WTC11 (cell line): ENCODE results near the gene MRPL9. TPM values are rescaled to one million over a fixed set of nuclear protein-coding genes. Genes with fewer than 3 reads are reported as not detected.

Source experiments
- ATAC-seq: fragments of 200-7000 bp; cut with Tn5 transposase; 2 replicates; pipeline ENCODE4 v1.10.0; 2021; ENCODE audit warnings: mild to moderate bottlenecking, moderate library complexity
- CTCF ChIA-PET: fragments of 300-600 bp; sonication (Branson Sonifier 250); formaldehyde crosslinking; loops from one replicate; lab custom pipeline; 2021; ENCODE audit warnings: antibody characterized with exemption; lab: Charles Lee
- POLR2A ChIA-PET: fragments of 350-600 bp; sonication (Branson Sonifier 250); formaldehyde crosslinking; loops from one replicate; lab custom pipeline; 2021; ENCODE audit warnings: antibody characterized with exemption; lab: Charles Lee
- DNase-seq: peaks from one replicate; pipeline ENCODE4 v3.0.0; 2021; ENCODE audit warnings: low spot score
- H3K27ac Mint-ChIP-seq: 2 replicates; pipeline ENCODE4 v1.8.0; 2021; ENCODE audit warnings: mixed read lengths
- H3K27me3 Mint-ChIP-seq: 2 replicates; pipeline ENCODE4 v1.8.0; 2021; ENCODE audit warnings: low read depth, mild to moderate bottlenecking, moderate library complexity, mixed read lengths
- H3K36me3 Mint-ChIP-seq: 2 replicates; pipeline ENCODE4 v1.8.0; 2021; ENCODE audit warnings: mixed read lengths
- H3K4me1 Mint-ChIP-seq: 2 replicates; pipeline ENCODE4 v1.8.0; 2022; ENCODE audit warnings: mixed read lengths
- H3K4me3 Mint-ChIP-seq: 2 replicates; pipeline ENCODE4 v1.8.0; 2021; ENCODE audit warnings: mild to moderate bottlenecking, moderate library complexity, mixed read lengths
- H3K9me3 Mint-ChIP-seq: 2 replicates; pipeline ENCODE4 v1.8.0; 2021; ENCODE audit warnings: mixed read lengths
- AFF4 ChIP-seq: sonication (generic); formaldehyde crosslinking; IDR thresholded peaks from 2 replicates; pipeline ENCODE4 v1.8.1; 2023; ENCODE audit warnings: mild to moderate bottlenecking, missing genetic modification reagents, borderline replicate concordance
- ATF2 ChIP-seq: sonication (generic); formaldehyde crosslinking; IDR thresholded peaks from 2 replicates; pipeline ENCODE4 v1.8.1; 2022; ENCODE audit warnings: low read depth, missing genetic modification reagents, borderline replicate concordance
- CBFB ChIP-seq: sonication (generic); formaldehyde crosslinking; IDR thresholded peaks from 2 replicates; pipeline ENCODE4 v1.8.1; 2022; ENCODE audit warnings: mild to moderate bottlenecking, low read depth, missing genetic modification reagents
- EMX1 ChIP-seq: fragments of 250-450 bp; sonication (Bioruptor Pico); IDR thresholded peaks from 2 replicates; pipeline ENCODE4 v1.8.0; 2021; ENCODE audit warnings: mild to moderate bottlenecking
- ESRRA ChIP-seq: sonication (generic); formaldehyde crosslinking; IDR thresholded peaks from 2 replicates; pipeline ENCODE4 v1.8.1; 2022; ENCODE audit warnings: mild to moderate bottlenecking, missing genetic modification reagents, borderline replicate concordance
- FOXP1 ChIP-seq: sonication (generic); formaldehyde crosslinking; IDR thresholded peaks from 2 replicates; pipeline ENCODE4 v1.8.0; 2022; ENCODE audit warnings: missing genetic modification reagents, mild to moderate bottlenecking, moderate library complexity, borderline replicate concordance
- GRHL2 ChIP-seq: fragments of 250-450 bp; sonication (Bioruptor Pico); IDR thresholded peaks from 2 replicates; pipeline ENCODE4 v1.8.0; 2022; ENCODE audit warnings: mild to moderate bottlenecking, moderate library complexity; ENCODE audit not compliant: insufficient replicate concordance, severe bottlenecking
- MAX ChIP-seq: sonication (generic); formaldehyde crosslinking; IDR thresholded peaks from 2 replicates; pipeline ENCODE4 v1.8.0; 2022; ENCODE audit warnings: mild to moderate bottlenecking, missing genetic modification reagents
- MLX ChIP-seq: sonication (generic); formaldehyde crosslinking; IDR thresholded peaks from 2 replicates; pipeline ENCODE4 v1.8.1; 2023; ENCODE audit warnings: mild to moderate bottlenecking, missing genetic modification reagents, moderate library complexity
- NFATC4 ChIP-seq: fragments of 250-450 bp; sonication (Bioruptor Pico); IDR thresholded peaks from 2 replicates; pipeline ENCODE4 v1.9.0; 2021; ENCODE audit warnings: mild to moderate bottlenecking
- NFYB ChIP-seq: sonication (generic); formaldehyde crosslinking; conservative IDR thresholded peaks from 2 replicates; pipeline ENCODE4 v1.8.0; 2022; ENCODE audit warnings: low read depth, missing genetic modification reagents
- SOX15 ChIP-seq: fragments of 250-450 bp; sonication (Bioruptor Pico); IDR thresholded peaks from 2 replicates; pipeline ENCODE4 v1.9.0; 2021; ENCODE audit warnings: mild to moderate bottlenecking
- ZBTB21 ChIP-seq: sonication (generic); formaldehyde crosslinking; IDR thresholded peaks from 2 replicates; pipeline ENCODE4 v1.8.1; 2023; ENCODE audit warnings: mild to moderate bottlenecking, missing genetic modification reagents, borderline replicate concordance
- ZNF138 ChIP-seq: sonication (generic); formaldehyde crosslinking; conservative IDR thresholded peaks from 2 replicates; pipeline ENCODE4 v1.8.1; 2022; ENCODE audit warnings: mild to moderate bottlenecking, moderate library complexity, missing genetic modification reagents
- ZNF317 ChIP-seq: sonication (generic); formaldehyde crosslinking; IDR thresholded peaks from 2 replicates; pipeline ENCODE4 v1.8.1; 2023; ENCODE audit warnings: low read depth, mild to moderate bottlenecking, moderate library complexity, missing genetic modification reagents, borderline replicate concordance
- total RNA-seq: library from RNA; stranded (reverse); gene quantifications from 3 replicates; pipeline ENCODE4 v1.2.3, GENCODE V29; 2021
- TF ChIP-seq, protein P1 (sequence below): sonication (generic); formaldehyde crosslinking; IDR thresholded peaks from 2 replicates; pipeline ENCODE4 v1.8.1; 2023; ENCODE audit warnings: mild to moderate bottlenecking, missing genetic modification reagents, moderate library complexity
- TF ChIP-seq, protein P2 (sequence below): fragments of 250-450 bp; sonication (Bioruptor Pico); IDR thresholded peaks from 2 replicates; pipeline ENCODE4 v1.9.0; 2021; ENCODE audit warnings: mild to moderate bottlenecking

MRPL9 gene
- total RNA-seq, 1 experiment from 2014 or later: 99.3 TPM

DNA sequence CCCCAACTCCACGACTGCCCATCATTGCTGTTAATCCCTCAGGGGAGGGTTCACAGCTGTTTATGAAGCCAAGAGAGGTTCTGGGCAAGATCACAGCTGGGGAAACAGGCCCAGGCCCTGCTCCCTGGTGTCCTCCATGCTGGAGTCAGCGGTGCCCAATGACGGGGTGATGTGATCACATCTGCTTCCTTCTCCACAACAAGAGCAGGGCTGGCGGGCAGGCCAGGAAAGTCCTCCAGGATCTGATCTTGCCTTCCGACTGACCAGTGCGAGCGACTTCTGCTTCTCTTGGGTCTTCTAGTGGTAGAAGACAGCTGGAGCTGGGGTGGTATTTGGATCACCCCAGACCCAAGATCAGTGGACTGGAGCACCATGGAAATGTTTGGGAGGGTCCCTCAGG, 42.9 kb upstream of the MRPL9 start:
- H3K4me1 Mint-ChIP-seq: peaks cover 12% of the 10 kb centered on the region
- no peak for DNase-seq
- no peaks in the 10 kb centered on the region for H3K36me3 Mint-ChIP-seq
- CTCF ChIA-PET: interaction anchor here (1.5 kb wide), 1 partner anchor 30 kb away, joined by 5 read pairs; no protein-coding TSS in a partner anchor
- POLR2A ChIA-PET: no interaction called here
- no peak overlapping the region for H3K27ac Mint-ChIP-seq
- TF ChIP-seq SOX15 (CRISPR knock-in tag) (no peak), EMX1 (CRISPR knock-in tag) (no peak), GRHL2 (CRISPR knock-in tag) (no peak), ATF2 (no peak), MLX (no peak), ZNF317 (no peak), NFYB (CRISPR knock-in tag) (no peak), AFF4 (CRISPR knock-in tag) (no peak), NFATC4 (CRISPR knock-in tag) (no peak), ZNF138 (CRISPR knock-in tag) (no peak), FOXP1 (no peak), MAX (CRISPR knock-in tag) (no peak), ZBTB21 (CRISPR knock-in tag) (no peak)
- TF ChIP-seq, protein P1, sequence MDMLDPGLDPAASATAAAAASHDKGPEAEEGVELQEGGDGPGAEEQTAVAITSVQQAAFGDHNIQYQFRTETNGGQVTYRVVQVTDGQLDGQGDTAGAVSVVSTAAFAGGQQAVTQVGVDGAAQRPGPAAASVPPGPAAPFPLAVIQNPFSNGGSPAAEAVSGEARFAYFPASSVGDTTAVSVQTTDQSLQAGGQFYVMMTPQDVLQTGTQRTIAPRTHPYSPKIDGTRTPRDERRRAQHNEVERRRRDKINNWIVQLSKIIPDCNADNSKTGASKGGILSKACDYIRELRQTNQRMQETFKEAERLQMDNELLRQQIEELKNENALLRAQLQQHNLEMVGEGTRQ (CRISPR knock-in tag): no peak
- H3K9me3 Mint-ChIP-seq: no peaks in the 10 kb centered on the region
- peaks cover 4% of the 10 kb centered on the region for H3K27me3 Mint-ChIP-seq
- H3K4me3 Mint-ChIP-seq: no peak overlapping the region
- ATAC-seq: no peak

- H3K9me3 Mint-ChIP-seq: no peaks in the 10 kb centered on the region
- H3K4me1 Mint-ChIP-seq: peaks cover 11% of the 10 kb centered on the region
- ChIA-PET POLR2A (no interaction called here), CTCF (no interaction called here)
- H3K27me3 Mint-ChIP-seq: peaks cover 4% of the 10 kb centered on the region
- H3K4me3 Mint-ChIP-seq: no peak within 1 kb of the TSS
- DNase-seq: no peak
- TF ChIP-seq EMX1 (CRISPR knock-in tag) (no peak), NFYB (CRISPR knock-in tag) (no peak), CBFB (no peak), ESRRA (CRISPR knock-in tag) (no peak)
- TF ChIP-seq, protein P2, sequence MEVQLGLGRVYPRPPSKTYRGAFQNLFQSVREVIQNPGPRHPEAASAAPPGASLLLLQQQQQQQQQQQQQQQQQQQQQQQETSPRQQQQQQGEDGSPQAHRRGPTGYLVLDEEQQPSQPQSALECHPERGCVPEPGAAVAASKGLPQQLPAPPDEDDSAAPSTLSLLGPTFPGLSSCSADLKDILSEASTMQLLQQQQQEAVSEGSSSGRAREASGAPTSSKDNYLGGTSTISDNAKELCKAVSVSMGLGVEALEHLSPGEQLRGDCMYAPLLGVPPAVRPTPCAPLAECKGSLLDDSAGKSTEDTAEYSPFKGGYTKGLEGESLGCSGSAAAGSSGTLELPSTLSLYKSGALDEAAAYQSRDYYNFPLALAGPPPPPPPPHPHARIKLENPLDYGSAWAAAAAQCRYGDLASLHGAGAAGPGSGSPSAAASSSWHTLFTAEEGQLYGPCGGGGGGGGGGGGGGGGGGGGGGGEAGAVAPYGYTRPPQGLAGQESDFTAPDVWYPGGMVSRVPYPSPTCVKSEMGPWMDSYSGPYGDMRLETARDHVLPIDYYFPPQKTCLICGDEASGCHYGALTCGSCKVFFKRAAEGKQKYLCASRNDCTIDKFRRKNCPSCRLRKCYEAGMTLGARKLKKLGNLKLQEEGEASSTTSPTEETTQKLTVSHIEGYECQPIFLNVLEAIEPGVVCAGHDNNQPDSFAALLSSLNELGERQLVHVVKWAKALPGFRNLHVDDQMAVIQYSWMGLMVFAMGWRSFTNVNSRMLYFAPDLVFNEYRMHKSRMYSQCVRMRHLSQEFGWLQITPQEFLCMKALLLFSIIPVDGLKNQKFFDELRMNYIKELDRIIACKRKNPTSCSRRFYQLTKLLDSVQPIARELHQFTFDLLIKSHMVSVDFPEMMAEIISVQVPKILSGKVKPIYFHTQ (CRISPR knock-in tag): no peak
- TF ChIP-seq, all 79 proteins: peak for 0
- ATAC-seq: no peak
- Mint-ChIP-seq H3K27ac (no peak within 1 kb of the TSS), H3K36me3 (no peaks in the 10 kb centered on the region)
These were observed 41.9 kb upstream of the MRPL9 start, which contains the start of gene LINGO4 for GRCh38 chr1:151805066-151805820. TSS of gene LINGO4 (minus strand) at chr1:151805419. CDS start at chr1:151802704, 2,715 bp downstream.
